Panc1 (cell line): ENCODE data around the gene IQGAP1. TPM values are rescaled to one million over a fixed set of nuclear protein-coding genes. Genes with fewer than 3 reads are reported as not detected.

Source experiments
- ATAC-seq: fragments of 200-7000 bp; cut with Tn5 transposase; 2 replicates; pipeline ENCODE4 v1.9.1; 2020; ENCODE audit warnings: mild to moderate bottlenecking, moderate library complexity
- BruUV-seq: library from RNA; stranded (reverse); fragments of 400-500 nt; replicated peaks from 2 replicates; lab custom pipeline; 2021; lab: Mats Ljungman, UMichigan
- CTCF ChIA-PET: fragments of 300-600 bp; sonication (Branson Sonifier 250); formaldehyde crosslinking; loops from one replicate; lab custom pipeline; 2022; ENCODE audit warnings: antibody characterized with exemption; lab: Charles Lee
- POLR2A ChIA-PET: fragments of 300-600 bp; sonication (Branson Sonifier 250); formaldehyde crosslinking; loops from one replicate; lab custom pipeline; 2022; ENCODE audit warnings: antibody characterized with exemption; lab: Charles Lee
- DNase-seq: peaks from one replicate; pipeline ENCODE4 v3.0.0-alpha.2; 2010; ENCODE audit warnings: low read depth, low spot score
- H3K27ac ChIP-seq: 2 replicates; pipeline ENCODE4 v1.5.1; 2011; ENCODE audit warnings: mild to moderate bottlenecking, low read length, inconsistent platforms
- H3K27me3 ChIP-seq: fragments of 200-500 bp; sonication (Bioruptor generic); 2 replicates; pipeline ENCODE4 v1.6.0; 2014; ENCODE audit warnings: low read length, inconsistent platforms; ENCODE audit not compliant: control insufficient read depth, insufficient read depth
- H3K36me3 ChIP-seq: fragments of 200-500 bp; sonication (Bioruptor generic); 2 replicates; pipeline ENCODE4 v1.5.1; 2014; ENCODE audit warnings: inconsistent platforms, mild to moderate bottlenecking, low read length, moderate library complexity; ENCODE audit not compliant: control insufficient read depth, insufficient read depth
- H3K4me1 ChIP-seq: 2 replicates; pipeline ENCODE4 v1.5.1; 2011; ENCODE audit warnings: inconsistent platforms, mild to moderate bottlenecking, low read length, moderate library complexity; ENCODE audit not compliant: control insufficient read depth, insufficient read depth
- H3K4me3 ChIP-seq, 2 experiments: 2 replicates each; pipeline ENCODE4 v1.5.1; 2011 to 2012; ENCODE audit warnings: low read depth in 2 of 2, low read length in 2 of 2, mild to moderate bottlenecking in 2 of 2, inconsistent platforms in 1 of 2, moderate library complexity in 1 of 2
- H3K9me3 ChIP-seq: fragments of 200-500 bp; sonication (Bioruptor generic); 2 replicates; pipeline ENCODE4 v1.5.1; 2014; ENCODE audit warnings: low read depth, mild to moderate bottlenecking, inconsistent platforms, low read length, moderate library complexity; ENCODE audit not compliant: control insufficient read depth, insufficient read depth
- CTCF ChIP-seq: fragments of 450-650 bp; IDR thresholded peaks from 2 replicates; pipeline ENCODE4 v1.5.1; 2017; ENCODE audit warnings: mild to moderate bottlenecking
- POLR2AphosphoS5 ChIP-seq: IDR thresholded peaks from 2 replicates; pipeline ENCODE4 v1.6.1; 2012; ENCODE audit warnings: mild to moderate bottlenecking, low read depth, low read length, moderate library complexity
- REST ChIP-seq, 2 experiments: IDR thresholded peaks; 2 replicates each; pipeline ENCODE4 v1.6.1; 2011 to 2012; ENCODE audit warnings: low read depth in 2 of 2, control low read depth in 1 of 2, low read length in 1 of 2, mild to moderate bottlenecking in 1 of 2, moderate library complexity in 1 of 2; ENCODE audit not compliant: insufficient read depth in 1 of 2
- SIN3A ChIP-seq: IDR thresholded peaks from 2 replicates; pipeline ENCODE4 v1.6.1; 2012; ENCODE audit warnings: low read depth, mild to moderate bottlenecking, low read length, moderate library complexity, borderline replicate concordance; ENCODE audit not compliant: insufficient read depth
- TCF7L2 ChIP-seq: IDR thresholded peaks from 2 replicates; pipeline ENCODE4 v1.6.1; 2011; ENCODE audit warnings: mild to moderate bottlenecking, low read depth, low read length, inconsistent platforms
- in situ Hi-C: cut with HindIII; loops from 2 replicates; pipeline ENCODE4 v1.10.0; 2016; ENCODE audit warnings: low sequenced_read_pairs, low pct_unique_long_range_greater_than_20kb
- intact Hi-C: fragments of 100-400 bp; cut with micrococcal nuclease; formaldehyde crosslinking; loops from one replicate; pipeline ENCODE4 v1.10.0; 2022; ENCODE audit not compliant: unreplicated experiment
- total RNA-seq: library from RNA; stranded (reverse); gene quantifications from one replicate; pipeline ENCODE4 v1.2.1, GENCODE V29; 2021; ENCODE audit not compliant: unreplicated experiment

IQGAP1 gene
- total RNA-seq, 1 experiment from 2014 or later: 228 TPM

GRCh38 chr15:90362936-90363212, 25.2 kb upstream of the IQGAP1 start:
- Histone ChIP-seq H3K36me3 (no peaks in the 10 kb centered on the region), H3K27ac (peak overlapping the region; percentile 25; the same call in 1 of the 2 replicates), H3K4me3 (no peak overlapping the region), H3K27me3 (no peaks in the 10 kb centered on the region), H3K4me1 (peaks cover 10% of the 10 kb centered on the region), H3K9me3 (no peaks in the 10 kb centered on the region)
- ChIA-PET CTCF (interaction anchor here (0.6 kb wide), 1 partner anchor 85 kb away, joined by 3 read pairs; no protein-coding TSS in a partner anchor), POLR2A (no interaction called here)
- ATAC-seq: no peak
- intact Hi-C loops: no loop called here
- no TSS peak for BruUV-seq
- TF ChIP-seq TCF7L2 (no peak), POLR2AphosphoS5 (no peak), REST (IDR thresholded peaks at IDR 0.05; ENCODE audit: insufficient read depth in 1 of 2, low read depth in 2 of 2, low read length in 1 of 2) (no peak), CTCF (no peak), SIN3A (no peak)
- no peak for DNase-seq
- in situ Hi-C loops: no loop called here

- DNase-seq (no peak), ATAC-seq (peak; percentile 50; the same call in 1 of the 2 replicates)
- Histone ChIP-seq H3K9me3 (no peaks in the 10 kb centered on the region), H3K36me3 (no peaks in the 10 kb centered on the region), H3K4me1 (peaks cover 10% of the 10 kb centered on the region), H3K27me3 (no peaks in the 10 kb centered on the region), H3K4me3 (no peak overlapping the region), H3K27ac (peak overlapping the region; percentile 3; the same call in 1 of the 2 replicates)
- no peak for TF ChIP-seq POLR2AphosphoS5
- no peak for TF ChIP-seq REST (IDR thresholded peaks at IDR 0.05; ENCODE audit: insufficient read depth in 1 of 2, low read depth in 2 of 2, low read length in 1 of 2)
- no peak for TF ChIP-seq CTCF
- TF ChIP-seq SIN3A: no peak
- TF ChIP-seq TCF7L2: no peak
- in situ Hi-C loops: no loop called here
- CTCF ChIA-PET: no interaction called here
- intact Hi-C loops: no loop called here
- POLR2A ChIA-PET: interaction anchor here (0.5 kb wide), 1 partner anchor 11 kb away, joined by 8 read pairs; no protein-coding TSS in a partner anchor
- BruUV-seq: no TSS peak
Observed at GRCh38 chr15:90364251-90364650, 23.8 kb upstream of the IQGAP1 start.
